ENCODE measurements around the gene C2orf66.

DNA sequence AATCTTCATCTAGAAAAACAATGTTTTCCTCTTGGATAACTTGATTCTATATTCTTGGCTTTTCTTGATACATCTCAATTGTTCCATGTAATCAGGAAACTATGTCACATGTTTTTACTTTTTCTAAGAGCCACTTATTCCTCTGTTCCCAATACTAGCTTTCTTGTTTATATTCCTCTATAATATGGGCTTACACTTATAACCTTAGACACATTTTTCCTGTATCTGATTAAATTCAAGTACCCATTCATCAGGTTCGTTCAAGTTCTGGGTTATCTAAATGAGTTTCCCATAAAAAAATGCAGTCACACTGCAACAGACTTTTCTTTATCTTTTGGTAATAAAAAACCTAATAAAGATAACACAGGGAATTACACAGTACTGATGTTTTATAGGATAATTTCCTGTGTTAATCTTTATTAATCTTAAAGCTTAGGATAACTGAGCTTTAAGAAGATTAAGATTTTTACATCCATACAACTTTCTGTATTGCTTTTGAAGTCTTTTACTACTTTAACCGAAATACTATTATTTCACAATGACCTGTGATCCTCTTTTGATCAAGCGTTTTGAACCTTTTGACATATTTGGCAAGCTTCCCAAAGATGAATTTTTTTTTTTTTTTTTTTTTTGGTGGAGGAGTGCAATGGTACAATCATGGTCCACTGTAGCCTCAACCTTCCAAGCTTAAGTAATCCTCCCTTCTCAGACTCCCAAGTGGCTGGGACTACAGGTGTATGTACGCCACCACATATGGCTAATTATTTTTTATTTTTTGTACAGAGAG is 44.3 kb upstream of the C2orf66 start:
- TF ChIP-seq POLR2AphosphoS5 (IDR thresholded peaks at IDR 0.05; ENCODE audit: borderline replicate concordance, low read depth, low read length) (no peak), EZH2 (IDR thresholded peaks at IDR 0.05) (no peak)
